PC-9 (cell line): ENCODE results near the gene KIAA1671. TPM values are rescaled to one million over a fixed set of nuclear protein-coding genes. Genes with fewer than 3 reads are reported as not detected.

ENCODE experiments used
- BruUV-seq: library from RNA; stranded (reverse); fragments of 400-500 nt; replicated peaks from 2 replicates; lab custom pipeline; 2021; lab: Mats Ljungman, UMichigan
- CTCF ChIA-PET: fragments of 300-600 bp; sonication (Branson Sonifier 250); formaldehyde crosslinking; loops from one replicate; lab custom pipeline; 2022; ENCODE audit warnings: antibody characterized with exemption; lab: Charles Lee
- POLR2A ChIA-PET: fragments of 300-600 bp; sonication (Branson Sonifier 250); formaldehyde crosslinking; loops from one replicate; lab custom pipeline; 2022; ENCODE audit warnings: antibody characterized with exemption; ENCODE audit not compliant: unreplicated experiment; lab: Charles Lee
- DNase-seq, 2 experiments: peaks; one replicate each; pipeline versions ENCODE4 v3.0.0 to v3.0.0-alpha.2; 2015 to 2022; ENCODE audit warnings: mixed read lengths in 1 of 2
- H2AFZ ChIP-seq: fragments of 200-600 bp; sonication (generic); 2 replicates; pipeline ENCODE4 v1.8.1; 2017; ENCODE audit warnings: antibody characterized with exemption
- H3F3A ChIP-seq: fragments of 200-600 bp; sonication (generic); 2 replicates; pipeline ENCODE4 v1.8.1; 2017; ENCODE audit warnings: antibody characterized with exemption, mild to moderate bottlenecking, low read depth; ENCODE audit not compliant: insufficient read depth
- H3K27ac ChIP-seq: fragments of 200-600 bp; sonication (generic); 2 replicates; pipeline ENCODE4 v1.6.1; 2016; ENCODE audit warnings: mixed run types
- H3K27me3 ChIP-seq: fragments of 200-600 bp; sonication (generic); 2 replicates; pipeline ENCODE4 v1.6.1; 2016; ENCODE audit warnings: low read depth, mixed run types; ENCODE audit not compliant: insufficient read depth
- H3K36me3 ChIP-seq: fragments of 200-600 bp; sonication (generic); 2 replicates; pipeline ENCODE4 v1.6.1; 2016; ENCODE audit warnings: low read depth, mixed run types
- H3K4me1 ChIP-seq: fragments of 200-600 bp; sonication (generic); replicated peaks from 2 replicates; pipeline ENCODE4 v1.6.1; 2016; ENCODE audit warnings: mixed run types; ENCODE audit not compliant: insufficient read depth
- H3K4me2 ChIP-seq: fragments of 200-600 bp; sonication (generic); 2 replicates; pipeline ENCODE4 v1.6.1; 2017; ENCODE audit warnings: mixed run types
- H3K4me3 ChIP-seq: fragments of 200-600 bp; sonication (generic); 2 replicates; pipeline ENCODE4 v1.6.1; 2016; ENCODE audit warnings: mixed run types
- H3K79me2 ChIP-seq: fragments of 200-600 bp; sonication (generic); 2 replicates; pipeline ENCODE4 v1.6.1; 2017; ENCODE audit warnings: low read depth, mixed run types
- H3K9me2 ChIP-seq: fragments of 200-600 bp; sonication (generic); 2 replicates; pipeline ENCODE4 v1.8.1; 2017; ENCODE audit warnings: mild to moderate bottlenecking; ENCODE audit not compliant: insufficient read depth
- H3K9me3 ChIP-seq: fragments of 200-600 bp; sonication (generic); 2 replicates; pipeline ENCODE4 v1.8.1; 2016; ENCODE audit warnings: low read depth; ENCODE audit not compliant: insufficient read depth
- H4K20me1 ChIP-seq: fragments of 200-600 bp; sonication (generic); 2 replicates; pipeline ENCODE4 v1.8.1; 2017; ENCODE audit not compliant: insufficient read depth
- EZH2 ChIP-seq: fragments of 200-600 bp; sonication (generic); IDR thresholded peaks from 2 replicates; pipeline ENCODE4 v1.8.0; 2017; ENCODE audit warnings: antibody characterized with exemption, low read depth
- intact Hi-C: fragments of 100-400 bp; cut with micrococcal nuclease; formaldehyde crosslinking; loops from one replicate; pipeline ENCODE4 v1.10.0; 2022; ENCODE audit not compliant: unreplicated experiment
- total RNA-seq: library from RNA; stranded (reverse); gene quantifications from 2 replicates; pipeline ENCODE4 v1.2.3, GENCODE V29; 2021
- TF ChIP-seq, protein P1 (sequence below): fragments of 200-600 bp; sonication (generic); conservative IDR thresholded peaks from 2 replicates; pipeline ENCODE4 v1.6.1; 2017; ENCODE audit warnings: mixed run types, antibody characterized with exemption, mild to moderate bottlenecking, moderate library complexity

The KIAA1671 gene
- total RNA-seq, 1 experiment from 2014 or later, result 44.3 TPM

DNA sequence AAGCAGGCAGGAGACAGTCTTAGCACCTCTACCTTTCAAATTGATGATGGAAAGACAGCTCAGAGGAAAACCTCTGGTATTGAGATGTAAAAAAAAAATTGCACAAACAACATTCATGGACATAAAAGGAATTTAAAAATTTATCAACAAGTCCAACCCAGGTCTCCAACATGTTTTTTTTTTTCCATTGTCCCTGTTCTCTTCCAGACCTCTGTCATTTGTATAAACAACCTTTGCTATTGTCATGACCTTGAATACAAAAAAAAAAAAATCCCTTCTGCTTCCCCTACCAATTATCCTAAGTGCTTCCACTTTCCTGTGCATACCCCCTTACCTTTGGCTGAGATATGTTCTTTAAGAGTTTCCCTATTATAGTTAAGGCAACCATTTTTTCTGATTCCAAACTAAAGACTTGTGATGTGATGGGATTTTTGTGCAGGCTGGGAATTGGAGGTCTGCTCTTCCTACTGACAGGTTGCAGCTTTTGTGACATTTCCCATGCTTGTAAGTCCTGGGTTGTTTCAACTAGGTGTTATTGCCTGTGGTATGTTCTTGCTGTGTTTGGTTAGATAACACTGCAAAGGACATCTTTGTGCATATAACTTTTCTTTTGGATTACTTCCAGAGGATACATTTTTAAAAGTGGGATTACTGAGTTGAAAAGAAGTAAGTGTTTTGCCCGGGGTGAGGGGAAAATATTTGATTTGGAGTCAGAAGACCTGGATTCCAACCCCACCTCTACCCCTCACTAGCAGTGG, 67.1 kb downstream of the KIAA1671 start:
- Histone ChIP-seq H3K9me3 (no peaks in the 10 kb centered on the region), H3K79me2 (no peaks in the 10 kb centered on the region), H3F3A (no peaks in the 10 kb centered on the region), H3K36me3 (no peaks in the 10 kb centered on the region), H3K4me3 (no peak overlapping the region), H3K4me2 (no peak overlapping the region), H3K9me2 (no peaks in the 10 kb centered on the region), H4K20me1 (peaks cover 2% of the 10 kb centered on the region; the same call in 1 of the 2 replicates), H3K4me1 (no peaks in the 10 kb centered on the region), H2AFZ (no peak overlapping the region), H3K27me3 (no peaks in the 10 kb centered on the region), H3K27ac (no peak overlapping the region)
- POLR2A ChIA-PET, result no interaction called here
- intact Hi-C loops, result no loop called here
- BruUV-seq, result no TSS peak
- TF ChIP-seq EZH2, result no peak
- TF ChIP-seq, protein P1, sequence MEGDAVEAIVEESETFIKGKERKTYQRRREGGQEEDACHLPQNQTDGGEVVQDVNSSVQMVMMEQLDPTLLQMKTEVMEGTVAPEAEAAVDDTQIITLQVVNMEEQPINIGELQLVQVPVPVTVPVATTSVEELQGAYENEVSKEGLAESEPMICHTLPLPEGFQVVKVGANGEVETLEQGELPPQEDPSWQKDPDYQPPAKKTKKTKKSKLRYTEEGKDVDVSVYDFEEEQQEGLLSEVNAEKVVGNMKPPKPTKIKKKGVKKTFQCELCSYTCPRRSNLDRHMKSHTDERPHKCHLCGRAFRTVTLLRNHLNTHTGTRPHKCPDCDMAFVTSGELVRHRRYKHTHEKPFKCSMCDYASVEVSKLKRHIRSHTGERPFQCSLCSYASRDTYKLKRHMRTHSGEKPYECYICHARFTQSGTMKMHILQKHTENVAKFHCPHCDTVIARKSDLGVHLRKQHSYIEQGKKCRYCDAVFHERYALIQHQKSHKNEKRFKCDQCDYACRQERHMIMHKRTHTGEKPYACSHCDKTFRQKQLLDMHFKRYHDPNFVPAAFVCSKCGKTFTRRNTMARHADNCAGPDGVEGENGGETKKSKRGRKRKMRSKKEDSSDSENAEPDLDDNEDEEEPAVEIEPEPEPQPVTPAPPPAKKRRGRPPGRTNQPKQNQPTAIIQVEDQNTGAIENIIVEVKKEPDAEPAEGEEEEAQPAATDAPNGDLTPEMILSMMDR, result no peak
- CTCF ChIA-PET, result no interaction called here
- no peak for DNase-seq

DNA sequence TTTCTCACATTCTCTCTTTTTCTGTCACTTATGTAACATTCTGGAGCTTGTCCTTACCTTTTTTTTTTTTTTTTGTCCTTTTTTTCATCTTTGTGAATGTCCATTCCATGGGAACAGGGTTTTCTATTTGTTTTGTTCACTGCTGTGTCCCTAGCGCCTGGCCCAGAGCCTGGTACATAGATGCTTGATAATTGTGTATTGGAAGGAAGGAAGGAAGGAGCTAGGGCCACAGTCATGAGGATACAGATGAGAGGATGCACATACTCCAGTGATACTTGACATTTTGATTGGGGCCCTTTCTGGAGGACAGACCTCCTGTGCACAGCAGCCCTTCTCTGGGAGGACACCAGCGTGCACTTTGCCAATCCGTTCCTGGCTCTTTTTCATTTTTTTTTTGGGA, 68.9 kb downstream of the KIAA1671 start:
- Histone ChIP-seq H4K20me1 (peaks cover 5% of the 10 kb centered on the region), H2AFZ (no peak overlapping the region), H3K4me3 (no peak overlapping the region), H3F3A (peaks cover 14% of the 10 kb centered on the region), H3K9me3 (no peaks in the 10 kb centered on the region), H3K79me2 (no peaks in the 10 kb centered on the region), H3K36me3 (no peaks in the 10 kb centered on the region), H3K27ac (no peak overlapping the region), H3K4me1 (peaks cover 13% of the 10 kb centered on the region), H3K9me2 (no peaks in the 10 kb centered on the region), H3K27me3 (no peaks in the 10 kb centered on the region), H3K4me2 (no peak overlapping the region)
- intact Hi-C loops, result no loop called here
- TF ChIP-seq, protein P1, result no peak
- TF ChIP-seq EZH2, result no peak
- ChIA-PET POLR2A (no interaction called here), CTCF (interaction anchor here (0.6 kb wide), 1 partner anchor 24 kb away, joined by 6 read pairs; no protein-coding TSS in a partner anchor)
- no TSS peak for BruUV-seq
- no peak for DNase-seq

DNA sequence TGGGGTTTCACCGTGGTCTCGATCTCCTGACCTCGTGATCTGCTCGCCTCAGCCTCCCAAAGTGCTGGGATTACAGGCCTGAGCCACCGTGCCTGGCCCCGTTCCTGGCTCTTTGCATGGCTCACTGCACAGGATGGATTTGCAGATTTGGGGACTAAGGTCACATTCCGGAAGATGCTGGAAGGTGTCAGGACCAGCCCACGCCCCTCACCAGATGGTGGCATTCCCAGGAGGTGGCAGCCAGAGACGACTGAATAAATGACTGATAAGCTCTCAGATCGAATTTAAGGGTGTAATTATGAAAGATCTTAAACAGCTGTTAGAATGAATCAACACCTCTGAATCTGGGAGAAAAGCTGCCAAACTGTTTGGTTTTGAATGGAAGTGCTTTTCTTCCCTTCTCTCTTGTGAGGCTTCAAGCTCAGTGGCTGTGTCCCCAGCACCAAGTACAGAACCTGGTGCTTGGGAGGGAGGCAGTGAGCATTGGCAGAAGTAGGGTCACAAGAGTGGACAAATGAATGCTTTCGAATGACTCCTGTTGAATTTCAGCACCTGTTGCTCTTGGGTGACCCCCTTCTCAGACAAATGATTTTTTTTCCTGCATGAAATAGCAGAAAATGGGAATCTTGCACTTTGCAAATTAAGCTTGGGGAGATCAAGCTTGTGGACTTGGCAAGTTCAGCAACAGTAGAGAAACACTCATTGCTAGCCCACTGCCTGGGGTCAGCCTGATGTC, 69.6 kb downstream of the KIAA1671 start:
- Histone ChIP-seq H3K4me2 (no peak overlapping the region), H4K20me1 (peaks cover 5% of the 10 kb centered on the region), H3K79me2 (0 out of 2 replicates have a peak, but pooled peaks cover 3% of the 10 kb centered on the region), H3K4me3 (no peak overlapping the region), H3K27ac (no peak overlapping the region), H3K9me3 (no peaks in the 10 kb centered on the region), H3K4me1 (peaks cover 20% of the 10 kb centered on the region), H3K9me2 (no peaks in the 10 kb centered on the region), H3F3A (peaks cover 21% of the 10 kb centered on the region), H2AFZ (no peak overlapping the region), H3K36me3 (no peaks in the 10 kb centered on the region), H3K27me3 (no peaks in the 10 kb centered on the region)
- TF ChIP-seq, protein P1, result no peak
- no peak for TF ChIP-seq EZH2
- intact Hi-C loops, result no loop called here
- BruUV-seq, result no TSS peak
- CTCF ChIA-PET, result no interaction called here
- POLR2A ChIA-PET, result no interaction called here
- DNase-seq, result no peak
